ENCODE results near the gene CNTN4. TPM values are rescaled to one million over a fixed set of nuclear protein-coding genes. Genes with fewer than 3 reads are reported as not detected.

Gene CNTN4
- total RNA-seq, 1 experiment from 2014 or later, result not detected

- no peak for TF ChIP-seq MXD4 (CRISPR knock-in tag; IDR thresholded peaks at IDR 0.05; ENCODE audit: borderline replicate concordance)
- TF ChIP-seq, protein P1, sequence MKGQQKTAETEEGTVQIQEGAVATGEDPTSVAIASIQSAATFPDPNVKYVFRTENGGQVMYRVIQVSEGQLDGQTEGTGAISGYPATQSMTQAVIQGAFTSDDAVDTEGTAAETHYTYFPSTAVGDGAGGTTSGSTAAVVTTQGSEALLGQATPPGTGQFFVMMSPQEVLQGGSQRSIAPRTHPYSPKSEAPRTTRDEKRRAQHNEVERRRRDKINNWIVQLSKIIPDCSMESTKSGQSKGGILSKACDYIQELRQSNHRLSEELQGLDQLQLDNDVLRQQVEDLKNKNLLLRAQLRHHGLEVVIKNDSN (CRISPR knock-in tag; IDR thresholded peaks at IDR 0.05), result no peak
- TF ChIP-seq ZBTB21 (CRISPR knock-in tag; IDR thresholded peaks at IDR 0.05; ENCODE audit: borderline replicate concordance), result no peak
- no peak for TF ChIP-seq ZNF138 (CRISPR knock-in tag; conservative IDR thresholded peaks at IDR 0.05)
- no peak for TF ChIP-seq E2F4 (CRISPR knock-in tag; IDR thresholded peaks at IDR 0.05; ENCODE audit: borderline replicate concordance, low read depth)
- no peak for TF ChIP-seq TP53 (CRISPR knock-in tag; IDR thresholded peaks at IDR 0.05)
- no peak for TF ChIP-seq ZNF263 (CRISPR knock-in tag; IDR thresholded peaks at IDR 0.05; ENCODE audit: low read depth)
- ChIA-PET CTCF (no interaction called here), POLR2A (no interaction called here)
- no peak overlapping the region for H3K27ac Mint-ChIP-seq
- DNase-seq (ENCODE audit: low spot score) (no peak), ATAC-seq (no peak)
- H3K4me1 Mint-ChIP-seq, result no peaks in the 10 kb centered on the region
- peaks cover 75% of the 10 kb centered on the region for H3K9me3 Mint-ChIP-seq
- no peak overlapping the region for H3K4me3 Mint-ChIP-seq
- H3K27me3 Mint-ChIP-seq (ENCODE audit: low read depth), result peaks cover 3% of the 10 kb centered on the region
- peaks cover 56% of the 10 kb centered on the region for H3K36me3 Mint-ChIP-seq
Observed at GRCh38 chr3:2465842-2466241, 367.2 kb downstream of the CNTN4 start.

DNA sequence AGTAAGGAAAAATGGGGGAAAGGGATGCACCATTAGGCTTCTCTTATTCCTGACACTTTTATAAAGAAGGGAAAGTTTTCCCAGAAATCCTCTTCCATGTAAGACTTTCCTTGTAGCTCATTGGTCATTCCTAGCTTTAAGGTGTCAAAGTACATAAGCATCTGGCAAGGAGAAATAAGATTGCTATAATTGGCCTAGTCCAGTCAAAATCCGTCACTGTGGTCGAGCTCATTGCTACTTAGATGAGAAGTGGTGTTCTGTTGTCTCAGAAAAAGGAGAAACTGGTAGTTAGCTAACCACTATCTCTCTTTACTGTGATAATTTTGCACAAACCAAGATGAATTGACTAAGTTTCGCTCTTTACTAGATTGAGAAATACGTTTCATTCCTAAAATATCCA, 370.1 kb downstream of the CNTN4 start:
- DNase-seq (ENCODE audit: low spot score), result no peak
- H3K4me3 Mint-ChIP-seq, result no peak overlapping the region
- peaks cover 80% of the 10 kb centered on the region for H3K9me3 Mint-ChIP-seq
- H3K27me3 Mint-ChIP-seq (ENCODE audit: low read depth), result peaks cover 8% of the 10 kb centered on the region
- ATAC-seq, result no peak
- peaks cover 71% of the 10 kb centered on the region for H3K36me3 Mint-ChIP-seq
- H3K27ac Mint-ChIP-seq, result no peak overlapping the region
- TF ChIP-seq, protein P2, sequence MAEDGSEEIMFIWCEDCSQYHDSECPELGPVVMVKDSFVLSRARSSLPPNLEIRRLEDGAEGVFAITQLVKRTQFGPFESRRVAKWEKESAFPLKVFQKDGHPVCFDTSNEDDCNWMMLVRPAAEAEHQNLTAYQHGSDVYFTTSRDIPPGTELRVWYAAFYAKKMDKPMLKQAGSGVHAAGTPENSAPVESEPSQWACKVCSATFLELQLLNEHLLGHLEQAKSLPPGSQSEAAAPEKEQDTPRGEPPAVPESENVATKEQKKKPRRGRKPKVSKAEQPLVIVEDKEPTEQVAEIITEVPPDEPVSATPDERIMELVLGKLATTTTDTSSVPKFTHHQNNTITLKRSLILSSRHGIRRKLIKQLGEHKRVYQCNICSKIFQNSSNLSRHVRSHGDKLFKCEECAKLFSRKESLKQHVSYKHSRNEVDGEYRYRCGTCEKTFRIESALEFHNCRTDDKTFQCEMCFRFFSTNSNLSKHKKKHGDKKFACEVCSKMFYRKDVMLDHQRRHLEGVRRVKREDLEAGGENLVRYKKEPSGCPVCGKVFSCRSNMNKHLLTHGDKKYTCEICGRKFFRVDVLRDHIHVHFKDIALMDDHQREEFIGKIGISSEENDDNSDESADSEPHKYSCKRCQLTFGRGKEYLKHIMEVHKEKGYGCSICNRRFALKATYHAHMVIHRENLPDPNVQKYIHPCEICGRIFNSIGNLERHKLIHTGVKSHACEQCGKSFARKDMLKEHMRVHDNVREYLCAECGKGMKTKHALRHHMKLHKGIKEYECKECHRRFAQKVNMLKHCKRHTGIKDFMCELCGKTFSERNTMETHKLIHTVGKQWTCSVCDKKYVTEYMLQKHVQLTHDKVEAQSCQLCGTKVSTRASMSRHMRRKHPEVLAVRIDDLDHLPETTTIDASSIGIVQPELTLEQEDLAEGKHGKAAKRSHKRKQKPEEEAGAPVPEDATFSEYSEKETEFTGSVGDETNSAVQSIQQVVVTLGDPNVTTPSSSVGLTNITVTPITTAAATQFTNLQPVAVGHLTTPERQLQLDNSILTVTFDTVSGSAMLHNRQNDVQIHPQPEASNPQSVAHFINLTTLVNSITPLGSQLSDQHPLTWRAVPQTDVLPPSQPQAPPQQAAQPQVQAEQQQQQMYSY (CRISPR knock-in tag; IDR thresholded peaks at IDR 0.05), result no peak
- TF ChIP-seq ZNF121 (CRISPR knock-in tag; IDR thresholded peaks at IDR 0.05) (no peak), ZBTB43 (CRISPR knock-in tag; IDR thresholded peaks at IDR 0.05) (no peak), PREB (CRISPR knock-in tag; IDR thresholded peaks at IDR 0.05; ENCODE audit: borderline replicate concordance) (no peak), KAT7 (CRISPR knock-in tag; IDR thresholded peaks at IDR 0.05; ENCODE audit: borderline replicate concordance) (no peak), JAZF1 (CRISPR knock-in tag; IDR thresholded peaks at IDR 0.05) (no peak), ZNF138 (CRISPR knock-in tag; conservative IDR thresholded peaks at IDR 0.05) (no peak)
- TF ChIP-seq, protein P3, sequence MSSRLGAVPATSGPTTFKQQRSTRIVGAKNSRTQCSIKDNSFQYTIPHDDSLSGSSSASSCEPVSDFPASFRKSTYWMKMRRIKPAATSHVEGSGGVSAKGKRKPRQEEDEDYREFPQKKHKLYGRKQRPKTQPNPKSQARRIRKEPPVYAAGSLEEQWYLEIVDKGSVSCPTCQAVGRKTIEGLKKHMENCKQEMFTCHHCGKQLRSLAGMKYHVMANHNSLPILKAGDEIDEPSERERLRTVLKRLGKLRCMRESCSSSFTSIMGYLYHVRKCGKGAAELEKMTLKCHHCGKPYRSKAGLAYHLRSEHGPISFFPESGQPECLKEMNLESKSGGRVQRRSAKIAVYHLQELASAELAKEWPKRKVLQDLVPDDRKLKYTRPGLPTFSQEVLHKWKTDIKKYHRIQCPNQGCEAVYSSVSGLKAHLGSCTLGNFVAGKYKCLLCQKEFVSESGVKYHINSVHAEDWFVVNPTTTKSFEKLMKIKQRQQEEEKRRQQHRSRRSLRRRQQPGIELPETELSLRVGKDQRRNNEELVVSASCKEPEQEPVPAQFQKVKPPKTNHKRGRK (CRISPR knock-in tag; IDR thresholded peaks at IDR 0.05; ENCODE audit: borderline replicate concordance), result no peak
- TF ChIP-seq, protein P4, sequence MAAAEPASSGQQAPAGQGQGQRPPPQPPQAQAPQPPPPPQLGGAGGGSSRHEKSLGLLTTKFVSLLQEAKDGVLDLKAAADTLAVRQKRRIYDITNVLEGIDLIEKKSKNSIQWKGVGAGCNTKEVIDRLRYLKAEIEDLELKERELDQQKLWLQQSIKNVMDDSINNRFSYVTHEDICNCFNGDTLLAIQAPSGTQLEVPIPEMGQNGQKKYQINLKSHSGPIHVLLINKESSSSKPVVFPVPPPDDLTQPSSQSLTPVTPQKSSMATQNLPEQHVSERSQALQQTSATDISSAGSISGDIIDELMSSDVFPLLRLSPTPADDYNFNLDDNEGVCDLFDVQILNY (CRISPR knock-in tag; IDR thresholded peaks at IDR 0.05), result no peak
- ChIA-PET CTCF (no interaction called here), POLR2A (no interaction called here)
- no peaks in the 10 kb centered on the region for H3K4me1 Mint-ChIP-seq
